GM12878 (cell line): ENCODE results near the gene CACNA1A.
"Not testable (repeated sequence)": the region's sequence is repeated elsewhere in the genome, so short reads cannot be mapped to it uniquely, and the experiment has no call there.

Experiments
- ATF7 ChIP-seq: fragments of 450-650 bp; IDR thresholded peaks from 2 replicates; pipeline ENCODE4 v1.6.1; 2016; ENCODE audit warnings: low read depth, mild to moderate bottlenecking
- EZH2 ChIP-seq: IDR thresholded peaks from 2 replicates; pipeline ENCODE4 v1.6.1; 2012; ENCODE audit warnings: low read depth, mild to moderate bottlenecking, control low read depth, inconsistent platforms, low read length, borderline replicate concordance; ENCODE audit not compliant: control insufficient read depth
- RAD21 ChIP-seq: IDR thresholded peaks from 2 replicates; pipeline ENCODE4 v1.6.1; 2011; ENCODE audit warnings: mild to moderate bottlenecking, low read depth, low read length, moderate library complexity; ENCODE audit not compliant: insufficient read depth
- RFX5 ChIP-seq: IDR thresholded peaks from 2 replicates; pipeline ENCODE4 v1.6.1; 2011; ENCODE audit warnings: low read depth, low read length, improper control_type of control experiment
- TF ChIP-seq, protein P1 (sequence below), 3 experiments: IDR thresholded peaks in 2 of 3; conservative IDR thresholded peaks in 1 of 3; 2 replicates each; pipeline ENCODE4 v1.5.1; 2011; ENCODE audit warnings: low read depth in 3 of 3, low read length in 3 of 3, mild to moderate bottlenecking in 3 of 3, control low read depth in 2 of 3, moderate library complexity in 2 of 3, inconsistent platforms in 1 of 3, mixed read lengths in 1 of 3; ENCODE audit not compliant: control insufficient read depth in 2 of 3, insufficient read depth in 1 of 3; ENCODE audit errors: extremely low read depth in 1 of 3
- TF ChIP-seq, protein P2 (sequence below): fragments of 450-650 bp; IDR thresholded peaks from 2 replicates; pipeline ENCODE4 v1.6.1; 2016; ENCODE audit warnings: mild to moderate bottlenecking
- TF ChIP-seq, protein P3 (sequence below): fragments of 450-650 bp; formaldehyde crosslinking; IDR thresholded peaks from 2 replicates; pipeline ENCODE4 v1.5.0; 2022; ENCODE audit warnings: mild to moderate bottlenecking, missing genetic modification characterization

DNA sequence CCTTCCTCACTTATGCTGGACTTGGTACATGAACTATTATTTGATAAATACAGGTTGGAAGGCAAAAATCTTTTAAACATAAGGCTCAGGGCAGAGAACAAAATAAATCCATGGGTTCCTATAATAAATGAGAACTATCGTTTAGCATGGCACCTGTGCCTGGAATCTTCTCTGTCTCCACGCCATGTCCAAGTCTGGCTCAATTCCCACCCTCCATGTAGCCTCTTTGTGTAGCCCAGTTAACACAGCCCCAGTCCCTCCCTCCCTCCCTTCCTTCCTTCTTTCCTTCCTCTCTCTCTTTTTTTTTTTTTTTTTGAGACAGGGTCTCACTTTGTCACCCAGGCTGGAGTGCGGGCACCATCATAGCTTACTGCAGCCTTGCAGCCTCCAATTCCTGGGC is 144.6 kb downstream of the CACNA1A start:
- not testable (repeated sequence) for TF ChIP-seq EZH2, ATF7, RAD21, RFX5
- TF ChIP-seq, protein P1, sequence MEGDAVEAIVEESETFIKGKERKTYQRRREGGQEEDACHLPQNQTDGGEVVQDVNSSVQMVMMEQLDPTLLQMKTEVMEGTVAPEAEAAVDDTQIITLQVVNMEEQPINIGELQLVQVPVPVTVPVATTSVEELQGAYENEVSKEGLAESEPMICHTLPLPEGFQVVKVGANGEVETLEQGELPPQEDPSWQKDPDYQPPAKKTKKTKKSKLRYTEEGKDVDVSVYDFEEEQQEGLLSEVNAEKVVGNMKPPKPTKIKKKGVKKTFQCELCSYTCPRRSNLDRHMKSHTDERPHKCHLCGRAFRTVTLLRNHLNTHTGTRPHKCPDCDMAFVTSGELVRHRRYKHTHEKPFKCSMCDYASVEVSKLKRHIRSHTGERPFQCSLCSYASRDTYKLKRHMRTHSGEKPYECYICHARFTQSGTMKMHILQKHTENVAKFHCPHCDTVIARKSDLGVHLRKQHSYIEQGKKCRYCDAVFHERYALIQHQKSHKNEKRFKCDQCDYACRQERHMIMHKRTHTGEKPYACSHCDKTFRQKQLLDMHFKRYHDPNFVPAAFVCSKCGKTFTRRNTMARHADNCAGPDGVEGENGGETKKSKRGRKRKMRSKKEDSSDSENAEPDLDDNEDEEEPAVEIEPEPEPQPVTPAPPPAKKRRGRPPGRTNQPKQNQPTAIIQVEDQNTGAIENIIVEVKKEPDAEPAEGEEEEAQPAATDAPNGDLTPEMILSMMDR (IDR thresholded peaks at IDR 0.05 in 2 of 3, conservative IDR thresholded peaks at IDR 0.05 in 1 of 3; ENCODE audit: control insufficient read depth in 2 of 3, extremely low read depth in 1 of 3, insufficient read depth in 1 of 3, low read depth in 3 of 3, low read length in 3 of 3): not testable (repeated sequence)
- TF ChIP-seq, protein P2, sequence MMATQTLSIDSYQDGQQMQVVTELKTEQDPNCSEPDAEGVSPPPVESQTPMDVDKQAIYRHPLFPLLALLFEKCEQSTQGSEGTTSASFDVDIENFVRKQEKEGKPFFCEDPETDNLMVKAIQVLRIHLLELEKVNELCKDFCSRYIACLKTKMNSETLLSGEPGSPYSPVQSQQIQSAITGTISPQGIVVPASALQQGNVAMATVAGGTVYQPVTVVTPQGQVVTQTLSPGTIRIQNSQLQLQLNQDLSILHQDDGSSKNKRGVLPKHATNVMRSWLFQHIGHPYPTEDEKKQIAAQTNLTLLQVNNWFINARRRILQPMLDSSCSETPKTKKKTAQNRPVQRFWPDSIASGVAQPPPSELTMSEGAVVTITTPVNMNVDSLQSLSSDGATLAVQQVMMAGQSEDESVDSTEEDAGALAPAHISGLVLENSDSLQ: not testable (repeated sequence)
- TF ChIP-seq, protein P3, sequence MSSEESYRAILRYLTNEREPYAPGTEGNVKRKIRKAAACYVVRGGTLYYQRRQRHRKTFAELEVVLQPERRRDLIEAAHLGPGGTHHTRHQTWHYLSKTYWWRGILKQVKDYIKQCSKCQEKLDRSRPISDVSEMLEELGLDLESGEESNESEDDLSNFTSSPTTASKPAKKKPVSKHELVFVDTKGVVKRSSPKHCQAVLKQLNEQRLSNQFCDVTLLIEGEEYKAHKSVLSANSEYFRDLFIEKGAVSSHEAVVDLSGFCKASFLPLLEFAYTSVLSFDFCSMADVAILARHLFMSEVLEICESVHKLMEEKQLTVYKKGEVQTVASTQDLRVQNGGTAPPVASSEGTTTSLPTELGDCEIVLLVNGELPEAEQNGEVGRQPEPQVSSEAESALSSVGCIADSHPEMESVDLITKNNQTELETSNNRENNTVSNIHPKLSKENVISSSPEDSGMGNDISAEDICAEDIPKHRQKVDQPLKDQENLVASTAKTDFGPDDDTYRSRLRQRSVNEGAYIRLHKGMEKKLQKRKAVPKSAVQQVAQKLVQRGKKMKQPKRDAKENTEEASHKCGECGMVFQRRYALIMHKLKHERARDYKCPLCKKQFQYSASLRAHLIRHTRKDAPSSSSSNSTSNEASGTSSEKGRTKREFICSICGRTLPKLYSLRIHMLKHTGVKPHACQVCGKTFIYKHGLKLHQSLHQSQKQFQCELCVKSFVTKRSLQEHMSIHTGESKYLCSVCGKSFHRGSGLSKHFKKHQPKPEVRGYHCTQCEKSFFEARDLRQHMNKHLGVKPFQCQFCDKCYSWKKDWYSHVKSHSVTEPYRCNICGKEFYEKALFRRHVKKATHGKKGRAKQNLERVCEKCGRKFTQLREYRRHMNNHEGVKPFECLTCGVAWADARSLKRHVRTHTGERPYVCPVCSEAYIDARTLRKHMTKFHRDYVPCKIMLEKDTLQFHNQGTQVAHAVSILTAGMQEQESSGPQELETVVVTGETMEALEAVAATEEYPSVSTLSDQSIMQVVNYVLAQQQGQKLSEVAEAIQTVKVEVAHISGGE (CRISPR knock-in tag): not testable (repeated sequence)
